GM21515 (cell line): ENCODE measurements around the gene DPRX.

Experiments
- ATAC-seq: cut with Tn5 transposase; IDR thresholded peaks from one replicate; pipeline ENCODE4 v1.9.1; 2021; ENCODE audit not compliant: unreplicated experiment

DPRX gene, protein sequence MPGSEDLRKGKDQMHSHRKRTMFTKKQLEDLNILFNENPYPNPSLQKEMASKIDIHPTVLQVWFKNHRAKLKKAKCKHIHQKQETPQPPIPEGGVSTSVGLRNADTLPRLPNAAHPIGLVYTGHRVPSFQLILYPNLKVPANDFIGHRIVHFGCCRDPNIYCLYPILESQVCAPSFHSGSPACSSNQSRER

DNA sequence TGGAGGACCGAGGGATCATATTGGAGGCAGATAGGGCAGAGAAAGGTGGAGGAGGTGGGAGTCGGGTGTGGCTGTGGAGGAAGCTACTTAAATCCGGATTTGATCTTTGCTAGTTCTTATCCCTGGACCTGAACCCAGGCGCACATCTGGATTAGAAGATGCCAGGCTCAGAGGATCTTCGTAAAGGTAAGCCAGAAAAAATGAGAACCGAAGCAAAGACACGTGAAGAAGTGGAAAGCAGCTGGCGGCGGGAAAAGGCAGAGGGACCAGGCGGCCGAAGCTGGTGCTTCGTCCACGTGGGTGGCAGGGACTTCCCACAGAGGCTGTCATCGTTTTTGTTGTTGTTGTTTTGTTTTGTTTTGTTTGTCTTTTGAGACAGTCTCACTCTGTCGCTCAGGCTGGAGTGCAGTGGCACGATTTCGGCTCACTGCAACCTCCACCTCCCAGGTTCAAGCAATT lies at the start of gene DPRX:
Gene DPRX (plus strand): TSS at position 51 of the 459 bp plus-strand sequence. CDS start 108 bp downstream, at position 159.
- no peak for ATAC-seq

DNA sequence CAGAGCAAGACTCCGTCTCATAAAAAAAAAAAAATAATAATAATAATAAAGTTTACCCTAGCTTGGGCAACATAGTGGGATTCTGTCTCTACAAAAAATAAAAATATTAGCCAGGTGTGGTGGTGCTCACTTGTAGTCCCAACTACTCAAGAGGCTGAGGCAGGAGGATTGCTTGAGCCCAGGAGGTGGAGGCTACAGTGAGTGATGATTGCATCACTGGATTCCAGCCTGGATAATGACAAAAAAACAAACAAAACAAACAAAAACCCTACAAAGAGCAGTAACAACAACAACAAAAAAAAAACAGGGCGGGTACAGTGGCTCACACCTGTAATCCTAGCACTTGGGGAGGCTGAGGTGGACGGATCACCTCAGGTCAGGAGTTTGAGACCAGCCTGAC lies 48.6 kb upstream of the DPRX start:
- ATAC-seq = no peak

DNA sequence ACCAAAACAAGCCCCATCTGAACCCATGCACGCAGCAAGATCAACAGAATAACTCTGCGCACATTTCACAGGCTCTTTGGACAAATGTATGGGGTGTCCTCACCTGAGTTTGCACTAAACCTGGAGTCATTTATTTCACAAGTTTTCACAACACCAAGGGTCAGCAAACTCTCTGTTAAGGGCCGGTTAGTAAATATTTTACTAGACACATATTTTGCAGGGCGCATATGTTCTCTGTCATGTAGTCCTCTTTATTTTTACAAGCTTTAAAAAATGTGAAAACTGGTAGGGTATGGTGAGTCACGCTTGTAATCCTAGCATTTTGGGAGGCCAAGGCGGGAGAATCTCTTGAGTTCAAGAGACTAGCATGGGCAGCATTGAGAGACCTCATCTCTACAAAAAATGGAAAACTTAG lies 45.5 kb upstream of the DPRX start:
- no peak for ATAC-seq

DNA sequence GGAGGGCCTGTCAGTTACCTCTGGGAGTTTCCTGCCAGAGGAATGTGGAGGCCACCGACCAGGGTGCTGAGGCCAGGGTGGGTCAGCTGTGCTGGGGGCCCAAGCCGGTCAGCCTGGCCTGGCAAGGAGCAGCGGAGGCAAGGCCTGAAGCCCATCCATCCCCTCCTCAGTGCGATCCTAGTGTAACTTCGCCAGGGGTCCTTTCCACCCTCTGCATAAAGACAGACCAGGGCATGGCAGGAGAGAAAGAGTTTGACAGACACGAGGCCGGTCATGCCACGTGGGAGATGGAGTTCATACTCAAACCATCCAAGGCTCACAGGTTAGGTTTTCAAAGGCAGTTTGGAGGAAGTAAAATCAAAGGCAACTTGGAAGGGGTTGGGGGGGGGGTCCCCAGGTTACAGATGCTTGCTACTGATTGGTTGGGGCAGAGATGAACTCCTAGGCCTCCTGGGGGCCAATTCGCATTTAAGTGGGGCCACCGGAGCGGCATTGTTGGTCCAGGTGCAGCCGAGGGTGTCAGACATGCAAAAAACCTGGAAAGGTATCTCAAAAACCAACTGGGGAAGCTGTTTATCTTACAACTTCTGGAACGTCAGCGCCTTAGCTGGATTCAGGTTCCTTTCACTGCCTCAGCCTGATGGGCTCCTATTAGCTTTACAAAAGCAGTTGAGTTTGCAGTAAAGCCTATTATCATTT lies 36.8 kb upstream of the DPRX start:
- no peak for ATAC-seq

DNA sequence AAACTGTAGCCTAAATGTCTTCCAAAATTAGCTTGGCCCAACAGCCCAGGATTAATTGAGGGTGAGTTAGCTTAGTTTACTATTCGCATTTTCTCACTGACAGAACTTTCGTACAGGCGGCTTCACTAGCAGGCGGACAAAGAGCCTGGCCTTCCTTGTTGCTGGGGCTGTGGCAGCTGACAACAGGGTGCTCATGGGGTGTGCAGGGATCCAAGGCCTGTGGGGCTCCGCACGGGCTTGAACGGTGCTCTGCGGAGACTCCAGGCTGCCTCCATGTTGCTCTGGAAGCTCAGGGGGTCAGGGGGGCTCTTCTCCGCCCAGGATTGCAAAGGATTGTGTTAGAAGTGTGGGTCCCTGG lies 36.3 kb upstream of the DPRX start:
- no peak for ATAC-seq

DNA sequence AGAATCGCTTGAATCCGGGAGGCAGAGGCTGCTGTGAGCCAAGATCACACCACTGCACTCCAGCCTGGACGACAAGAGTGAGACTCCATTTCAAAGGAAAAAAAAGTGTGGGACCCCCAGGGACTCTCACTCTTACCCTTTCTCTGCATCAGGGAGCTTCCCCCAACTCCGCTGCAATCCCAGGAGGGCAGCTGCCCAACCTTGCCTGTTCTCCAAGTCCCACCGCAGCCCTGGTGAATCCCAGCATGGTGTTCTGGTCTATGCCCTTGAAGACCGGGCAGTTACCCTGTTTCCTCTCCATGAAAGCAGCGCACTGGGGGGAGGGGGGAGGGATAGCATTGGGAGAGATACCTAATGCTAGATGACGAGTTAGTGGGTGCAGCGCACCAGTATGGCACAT lies 35.7 kb upstream of the DPRX start:
- no peak for ATAC-seq

DNA sequence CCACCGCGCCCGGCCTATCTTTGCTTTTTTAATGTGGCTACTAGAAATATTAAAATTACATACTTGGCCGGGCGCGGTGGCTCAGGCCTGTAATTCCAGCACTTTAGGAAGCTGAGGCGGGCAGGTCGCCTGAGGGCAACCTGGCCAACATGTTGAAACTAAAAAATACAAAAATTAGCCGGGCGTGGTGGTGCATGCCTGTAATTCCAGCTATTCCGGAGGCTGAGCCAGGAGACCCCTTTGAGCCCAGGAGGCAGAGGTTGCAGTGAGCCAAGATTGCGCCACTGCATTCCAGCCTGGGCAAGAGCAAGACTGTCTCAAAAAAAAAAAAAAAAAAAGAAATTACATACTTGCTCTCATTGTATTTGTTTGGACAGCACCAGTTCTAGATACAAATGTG lies 34.8 kb upstream of the DPRX start:
- ATAC-seq = no peak

DNA sequence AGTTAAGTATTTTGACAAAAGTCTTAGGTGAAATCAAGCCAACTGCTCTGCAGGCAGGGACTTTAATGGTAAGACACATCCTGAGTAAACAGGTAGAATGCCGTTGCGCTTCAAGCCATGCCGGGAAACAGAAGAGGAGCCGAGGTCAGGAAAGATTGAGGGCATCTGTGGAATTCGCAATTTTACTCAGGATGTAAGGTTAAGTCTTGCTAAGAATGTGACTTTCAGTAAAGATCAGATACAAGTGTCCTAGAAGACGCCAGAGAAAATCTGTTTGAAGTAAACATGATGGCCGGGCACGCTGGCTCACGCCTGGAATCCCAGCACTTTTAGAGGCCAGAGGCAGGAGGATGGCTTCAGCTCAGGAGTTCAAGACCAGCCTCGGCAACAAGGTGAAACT lies 33.4 kb upstream of the DPRX start:
- ATAC-seq = no peak

DNA sequence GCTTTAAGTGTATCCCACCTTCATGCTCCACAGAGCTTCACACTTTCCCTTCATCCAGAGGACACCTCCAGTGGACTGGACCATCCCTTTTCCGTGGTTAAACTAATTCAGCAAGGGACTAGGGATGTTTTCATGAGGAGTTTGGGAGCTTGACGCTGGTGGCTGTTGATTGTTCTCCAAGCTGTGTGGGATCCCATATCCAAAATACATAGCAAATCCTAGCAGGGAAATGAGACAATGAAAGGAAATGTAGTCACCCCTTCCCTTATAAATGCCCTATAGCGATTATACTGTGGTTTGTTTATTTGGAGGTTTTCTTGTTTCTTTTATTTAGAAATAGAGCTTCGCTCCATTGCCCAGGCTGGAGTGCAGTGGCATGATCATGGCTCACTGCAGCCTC lies 31.6 kb upstream of the DPRX start:
- no peak for ATAC-seq

DNA sequence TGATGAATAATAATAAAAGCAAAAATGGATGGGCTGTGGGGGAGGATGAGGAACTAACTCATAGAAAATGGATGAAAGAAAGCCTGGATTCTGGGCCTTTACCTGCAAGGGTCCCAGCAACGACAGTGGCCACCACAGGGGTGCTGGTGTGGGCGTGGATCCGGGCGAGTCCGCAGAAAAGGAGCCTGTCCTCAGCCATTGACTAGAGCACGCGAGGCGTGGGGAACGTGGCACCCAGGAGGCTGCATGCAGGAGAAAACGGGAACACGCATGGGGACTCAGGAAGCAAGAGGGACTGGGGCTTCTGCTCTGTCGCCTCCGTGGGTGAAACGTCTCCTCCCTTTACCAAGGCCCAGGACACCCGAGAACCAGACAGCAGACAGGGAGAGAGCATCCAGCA lies 25.8 kb upstream of the DPRX start:
- no peak for ATAC-seq

DNA sequence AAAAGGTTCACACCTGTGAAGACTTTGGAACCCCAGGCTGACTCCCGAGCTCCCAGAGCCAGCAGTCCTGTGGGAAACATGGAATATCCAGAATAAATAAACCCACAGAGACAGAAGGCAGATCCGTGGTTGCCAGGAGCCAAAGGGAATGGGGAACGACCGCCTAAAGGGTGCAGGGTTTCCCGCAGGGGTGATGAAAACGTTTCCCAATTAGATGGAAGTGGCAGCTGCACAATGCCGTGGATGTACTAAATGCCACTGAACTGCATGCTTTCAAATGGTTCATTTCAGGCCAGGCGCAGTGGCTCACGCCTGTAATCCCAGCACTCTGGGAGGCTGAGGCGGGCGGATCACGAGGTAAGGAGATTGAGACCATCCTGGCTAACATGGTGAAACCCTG lies 23.4 kb upstream of the DPRX start:
- ATAC-seq = no peak

DNA sequence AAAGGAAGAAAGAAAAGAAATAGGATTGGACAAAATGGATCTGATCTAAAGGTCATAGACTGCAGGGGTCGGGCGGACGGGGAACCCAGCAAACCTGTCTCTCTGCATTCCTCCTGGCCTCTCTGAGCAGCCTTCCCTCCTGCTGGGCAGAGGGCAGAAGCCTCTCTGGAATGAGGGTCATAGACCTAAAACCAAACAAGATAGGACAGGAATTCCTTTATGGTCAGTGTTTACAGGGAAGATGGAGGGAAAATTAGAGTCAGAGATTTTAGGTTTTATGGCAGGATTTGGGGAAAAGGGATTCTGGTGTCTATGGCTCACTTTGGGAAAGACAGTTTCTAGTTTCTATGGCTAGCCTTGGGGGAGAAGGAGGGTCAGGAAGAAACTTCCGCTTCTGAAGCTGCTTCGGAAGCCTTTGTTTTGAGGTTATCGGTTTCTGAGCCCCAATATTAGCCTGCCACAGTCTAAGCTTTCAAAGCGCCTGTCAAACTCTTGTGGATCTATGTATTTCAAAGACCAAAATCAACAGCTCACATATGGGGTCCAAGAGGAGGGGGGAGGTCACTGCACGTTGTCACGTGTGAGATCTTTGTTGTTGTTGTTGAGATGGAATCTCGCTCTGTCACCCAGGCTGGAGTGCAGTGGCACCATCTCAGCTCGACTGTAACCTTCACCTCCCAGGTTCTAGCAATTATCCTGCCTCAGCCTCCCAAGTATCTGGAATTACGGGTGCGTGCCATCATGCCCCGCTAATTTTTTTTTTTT lies 18.9 kb upstream of the DPRX start:
- ATAC-seq = no peak

DNA sequence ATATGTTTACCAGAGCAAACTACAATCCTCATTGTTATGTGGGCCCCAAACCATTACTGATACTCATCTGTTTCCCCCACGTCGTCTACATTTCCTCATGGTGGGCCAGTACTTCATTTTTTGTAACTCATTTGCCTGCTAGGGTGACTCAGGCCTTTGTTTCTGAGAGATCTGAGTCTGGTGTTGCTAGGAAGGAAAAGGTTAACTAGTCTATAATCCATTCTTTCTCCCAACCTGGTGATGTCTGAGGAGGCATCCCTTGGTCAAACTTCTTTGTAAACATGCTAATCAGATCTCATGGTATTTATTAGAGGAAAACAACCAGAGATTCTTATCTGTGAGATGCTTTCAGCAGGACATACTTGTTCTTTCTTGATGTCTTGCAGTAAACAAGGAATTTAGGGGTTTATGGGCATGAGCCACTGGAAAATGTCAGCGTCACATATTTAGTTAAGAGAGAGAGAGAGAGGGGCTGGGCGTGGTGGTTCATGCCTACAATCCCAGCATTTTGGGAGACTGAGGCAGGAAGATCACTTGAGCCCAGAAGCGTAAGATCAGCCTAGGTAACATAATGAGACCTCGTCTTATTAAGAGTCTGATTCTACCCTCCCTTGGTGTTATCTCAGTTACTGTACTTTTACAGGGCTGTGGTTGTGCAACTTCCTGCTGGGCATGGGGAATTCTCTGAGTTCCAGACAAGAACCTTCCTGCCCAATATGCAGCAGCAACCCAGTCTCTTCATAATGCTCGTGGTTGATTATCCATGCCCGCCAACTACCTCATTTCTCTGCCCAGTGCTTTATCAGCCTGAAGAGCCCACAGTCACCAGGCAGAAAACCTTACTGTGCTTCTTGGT lies 9.7 kb upstream of the DPRX start:
- no peak for ATAC-seq

DNA sequence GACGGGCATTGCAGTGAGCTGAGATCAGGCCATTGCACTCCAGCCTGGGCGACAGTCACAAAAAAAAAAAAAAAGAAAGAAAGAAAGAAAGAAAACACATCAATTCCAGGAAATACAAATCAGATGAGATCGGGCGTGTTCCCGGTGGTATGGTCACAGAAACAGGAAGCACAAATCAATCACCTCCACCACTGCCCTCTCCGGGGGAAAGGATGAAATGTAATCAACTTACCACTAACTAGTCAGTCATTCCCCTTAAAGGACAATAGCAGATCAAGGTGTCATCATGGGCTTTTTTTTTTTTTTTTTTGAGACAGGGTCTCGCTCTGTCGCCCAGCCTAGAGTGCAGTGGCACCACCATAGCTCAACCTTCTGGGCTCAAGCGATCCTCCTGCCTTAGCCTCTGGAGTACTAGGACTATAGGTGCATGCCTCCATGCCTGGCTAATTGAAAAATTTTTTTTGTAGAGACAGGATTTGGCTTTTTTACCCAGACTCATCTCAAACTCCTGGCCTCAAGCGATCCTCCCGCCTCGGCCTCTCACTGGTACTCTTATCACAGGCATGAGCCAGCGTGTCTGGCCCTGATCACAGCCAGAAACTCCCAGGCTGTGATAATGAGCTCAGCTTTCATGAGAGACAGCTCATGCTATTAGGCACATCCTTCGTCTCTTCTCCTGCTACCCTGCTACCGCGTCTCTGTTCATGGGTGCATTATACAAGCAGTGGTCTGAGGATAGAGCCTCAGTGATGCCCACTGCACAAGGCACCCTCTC lies 6.8 kb upstream of the DPRX start:
- ATAC-seq = no peak

DNA sequence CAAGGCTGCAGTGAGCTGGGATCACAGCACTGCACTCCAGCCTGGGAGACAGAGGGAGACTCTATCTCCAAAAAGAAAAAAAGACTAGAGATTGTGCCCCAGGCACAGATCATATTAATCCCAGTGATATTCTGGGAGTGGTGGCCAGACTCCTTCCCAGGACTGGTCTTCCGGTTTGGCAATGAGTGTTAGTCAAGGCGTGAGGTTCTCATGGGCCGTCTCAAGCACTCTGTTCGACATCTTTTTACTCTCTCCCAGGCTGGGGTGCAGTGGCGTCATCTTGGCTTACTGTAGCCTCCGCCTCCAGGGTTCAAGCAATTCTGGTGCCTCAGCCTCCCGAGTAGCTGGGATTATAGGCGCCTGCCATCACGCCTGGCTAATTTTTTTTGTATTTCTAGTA lies 5.3 kb upstream of the DPRX start:
- no peak for ATAC-seq

DNA sequence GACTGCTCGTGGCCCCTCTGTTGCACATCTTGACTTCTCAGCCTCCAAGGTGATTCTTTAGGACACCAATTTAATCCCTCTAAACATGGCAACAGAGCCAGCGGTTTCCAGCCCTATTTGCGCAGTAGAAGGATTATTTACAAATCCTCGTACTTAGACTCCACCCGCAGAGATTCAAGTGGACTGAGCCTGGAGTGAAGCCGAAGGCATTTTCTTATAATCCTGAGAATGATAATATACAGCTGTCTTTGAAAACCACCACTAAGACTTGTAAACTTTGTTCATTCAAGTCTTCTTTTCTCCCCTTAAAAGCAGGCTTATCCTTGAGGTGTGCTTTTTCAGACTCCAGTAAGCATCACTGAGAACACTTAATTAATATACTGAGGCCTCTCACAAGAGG lies 4.8 kb upstream of the DPRX start:
- no peak for ATAC-seq

DNA sequence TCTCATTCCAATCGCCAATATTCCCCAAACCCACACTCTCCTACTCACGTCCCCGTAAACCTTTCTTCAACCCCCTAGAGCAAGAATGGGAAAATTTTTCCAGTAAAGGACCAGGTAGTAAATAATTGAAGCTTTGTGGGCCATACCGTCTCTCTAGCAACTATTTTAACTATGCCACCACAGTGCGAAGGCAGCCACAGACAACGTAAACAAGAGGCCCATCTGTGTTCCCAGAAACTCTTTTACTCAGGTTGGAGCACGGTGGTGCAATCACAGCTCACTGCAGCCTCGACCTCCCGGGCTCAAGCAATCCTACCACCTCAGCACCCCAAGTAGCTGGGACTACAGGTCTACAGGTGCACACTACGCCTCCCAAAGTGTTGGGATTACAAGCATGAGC lies 3.0 kb downstream of the DPRX start:
- no peak for ATAC-seq

DNA sequence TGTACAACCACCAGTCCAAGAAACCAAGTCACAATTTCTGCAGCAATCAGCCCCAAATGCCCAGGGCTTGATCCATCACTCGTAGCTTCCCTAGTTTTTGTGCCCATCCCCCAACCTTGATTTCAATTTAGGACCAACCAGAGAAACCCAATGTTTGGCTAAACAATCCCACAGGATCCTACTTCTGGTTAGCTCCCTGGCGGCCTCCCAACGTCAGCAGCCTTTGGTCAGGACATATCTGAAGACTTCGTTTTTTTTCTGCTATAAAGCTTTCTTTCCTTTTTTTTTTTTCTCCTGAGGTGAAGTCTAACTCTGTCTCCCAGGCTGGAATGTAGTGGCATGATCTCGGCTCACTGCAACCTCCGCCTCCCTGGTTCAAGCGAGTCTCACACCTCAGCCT lies 7.7 kb downstream of the DPRX start:
- ATAC-seq = no peak

DNA sequence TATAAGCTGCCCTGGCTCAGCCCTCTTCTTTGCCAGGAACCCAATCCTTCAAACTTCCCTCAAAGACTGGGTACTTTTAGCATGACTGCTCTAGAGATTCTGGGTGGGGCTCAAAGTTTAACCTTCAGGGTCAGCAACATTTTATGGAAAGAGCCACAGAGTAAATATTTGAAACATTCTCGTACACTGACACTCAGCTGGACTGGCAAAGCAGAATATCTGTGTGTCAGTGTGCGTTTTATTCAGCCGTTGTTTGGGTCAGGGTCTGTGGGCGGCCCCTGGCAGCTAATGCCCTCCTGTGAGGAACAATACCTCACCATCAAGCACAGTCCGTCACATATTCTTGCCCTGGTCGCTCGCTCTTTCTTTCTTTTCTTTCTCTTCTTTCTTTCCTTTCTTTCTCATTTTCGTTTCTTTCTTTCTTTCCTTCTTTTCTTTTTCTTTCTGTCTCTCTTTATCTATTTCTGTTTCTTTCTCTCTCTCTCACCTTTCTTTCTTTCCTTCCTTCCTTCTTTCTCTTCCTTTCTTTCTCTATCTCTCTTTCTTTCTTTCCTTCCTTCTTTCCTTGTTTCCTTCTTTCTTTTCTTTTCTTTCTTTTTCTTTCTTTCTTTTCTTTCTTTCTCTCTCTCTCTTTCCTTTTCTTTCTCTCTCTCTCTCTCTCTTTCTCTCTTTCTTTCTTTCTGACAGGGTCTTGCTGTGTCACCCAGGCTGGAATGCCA lies 10.7 kb downstream of the DPRX start:
- ATAC-seq = no peak
